Left cardiac atrium (tissue), 4 donors: Measurements from ENCODE around the gene PPIL6. TPM values are rescaled to one million over a fixed set of nuclear protein-coding genes. Genes with fewer than 3 reads are reported as not detected.
A peak's percentile ranks its signal among the peaks of the same experiment; 100 is the strongest.
"Not testable (repeated sequence)": the region's sequence is repeated elsewhere in the genome, so short reads cannot be mapped to it uniquely, and the experiment has no call there.

Source experiments
- ATAC-seq, 2 donors: fragments of 200-7000 bp; cut with Tn5 transposase; one replicate each; pipeline ENCODE4 v1.9.1; 2020; ENCODE audit warnings: mild to moderate bottlenecking in 2 of 2, moderate library complexity in 2 of 2
- DNase-seq: peaks from one replicate; pipeline ENCODE4 v3.0.0-alpha.2; 2020
- intact Hi-C, 2 donors: fragments of 100-400 bp; cut with DNase I; formaldehyde crosslinking; loops; one replicate each; pipeline versions ENCODE4 v1.14.1 to v1.15.1; 2022 to 2023
- total RNA-seq, 2 donors: library from RNA; stranded (reverse); fragmentation: NEBNext Ultra II Directional; extraction: Animal tissue kit (Norgen Biotek cat#: 25700); gene quantifications; one replicate each; pipeline ENCODE4 v1.2.1, GENCODE V29; 2021
- donor health status: DM: no; HTN: yes; CAD: no.
- donor health status: DM: no; HTN: yes; CAD: no; lungs with severe emphysema.
- donor health status: DM: yes; HTN: yes; CAD: no.
- donor health status: Dilated cardiomyopathy.

The PPIL6 gene
- total RNA-seq, 2 donors from 2014 or later = 3.0 to 3.5 TPM

GRCh38 chr6:109469591-109470189 is 29.3 kb upstream of the PPIL6 start:
- intact Hi-C loops = no loop called here

GRCh38 chr6:109467696-109468095 is 27.3 kb upstream of the PPIL6 start:
- no peak for DNase-seq
- intact Hi-C loops = no loop called here

More at GRCh38 chr6:109469591-109470189, 29.3 kb upstream of the PPIL6 start:
- DNase-seq (no peak), ATAC-seq (no peak)

GRCh38 chr6:109466212-109466923 is 25.9 kb upstream of the PPIL6 start:
- intact Hi-C loops = no loop called here
- ATAC-seq (no peak), DNase-seq (no peak)

More at GRCh38 chr6:109467696-109468095, 27.3 kb upstream of the PPIL6 start:
- no peak for ATAC-seq

- ATAC-seq (peak; percentile 47 to 53), DNase-seq (no peak)
- intact Hi-C loops = no loop called here
Measured at GRCh38 chr6:109465772-109466171, 25.3 kb upstream of the PPIL6 start.

GRCh38 chr6:109461733-109462526 is 21.5 kb upstream of the PPIL6 start:
- intact Hi-C loops = no loop called here
- DNase-seq = no peak
- no peak for ATAC-seq

- DNase-seq, ATAC-seq, intact Hi-C loops: not testable (repeated sequence)
Measured at GRCh38 chr6:109461205-109461604, 20.8 kb upstream of the PPIL6 start.

- no peak for ATAC-seq
- intact Hi-C loops = no loop called here
- DNase-seq = no peak
Measured at GRCh38 chr6:109460161-109460829, 19.9 kb upstream of the PPIL6 start.

- intact Hi-C loops = no loop called here
- DNase-seq (no peak), ATAC-seq (no peak)
Measured at GRCh38 chr6:109458774-109459531, 18.5 kb upstream of the PPIL6 start.

GRCh38 chr6:109457562-109457996 is 17.2 kb upstream of the PPIL6 start:
- ATAC-seq = no peak
- DNase-seq = no peak
- intact Hi-C loops = no loop called here

GRCh38 chr6:109456710-109457561 is 16.5 kb upstream of the PPIL6 start:
- ATAC-seq = peak; percentile 17 to 19
- intact Hi-C loops = no loop called here

GRCh38 chr6:109456111-109456583 is 15.7 kb upstream of the PPIL6 start:
- DNase-seq = peak; percentile 51
- ATAC-seq = peak in 1 of 2 donors; percentile 15
- intact Hi-C loops = no loop called here

More at GRCh38 chr6:109456710-109457561, 16.5 kb upstream of the PPIL6 start:
- peak; percentile 76 for DNase-seq

GRCh38 chr6:109455437-109456110 is 15.1 kb upstream of the PPIL6 start, which contains the start of gene MICAL1:
MICAL1 (minus strand) TSS chr6:109455772; CDS start chr6:109454196, 1,576 bp downstream.
- intact Hi-C loops = no loop called here
- DNase-seq (peak; percentile 82), ATAC-seq (peak; percentile 76 to 82)

GRCh38 chr6:109454496-109455436 is 14.3 kb upstream of the PPIL6 start:
- intact Hi-C loops = no loop called here
- ATAC-seq = peak; percentile 21 to 34
- peak; percentile 45 for DNase-seq

- no peak for ATAC-seq
- intact Hi-C loops = no loop called here
- no peak for DNase-seq
Measured at GRCh38 chr6:109453594-109454495, 13.4 kb upstream of the PPIL6 start.

GRCh38 chr6:109453156-109453555 is 12.7 kb upstream of the PPIL6 start:
- no peak for DNase-seq
- intact Hi-C loops = no loop called here
- no peak for ATAC-seq
